ENCODE measurements around the gene OPCML.

Gene OPCML

GRCh38 chr11:133553885-133554740, 21.8 kb upstream of the OPCML start:
- no peak for DNase-seq (ENCODE audit: low read depth)
- TF ChIP-seq CTCF (conservative IDR thresholded peaks at IDR 0.05; ENCODE audit: low read length) = no peak
- no peak overlapping the region for H3K4me3 ChIP-seq (ENCODE audit: low read length)

GRCh38 chr11:133552938-133553337, 20.6 kb upstream of the OPCML start:
- H3K4me3 ChIP-seq (ENCODE audit: low read length) = no peak overlapping the region
- no peak for DNase-seq (ENCODE audit: low read depth)
- TF ChIP-seq CTCF (conservative IDR thresholded peaks at IDR 0.05; ENCODE audit: low read length) = no peak

GRCh38 chr11:133551064-133551463, 18.8 kb upstream of the OPCML start:
- H3K4me3 ChIP-seq (ENCODE audit: low read length) = no peak overlapping the region
- no peak for DNase-seq (ENCODE audit: low read depth)
- TF ChIP-seq CTCF (conservative IDR thresholded peaks at IDR 0.05; ENCODE audit: low read length) = no peak

- no peak overlapping the region for H3K4me3 ChIP-seq (ENCODE audit: low read length)
- no peak for DNase-seq (ENCODE audit: low read depth)
- no peak for TF ChIP-seq CTCF (conservative IDR thresholded peaks at IDR 0.05; ENCODE audit: low read length)
Observed at GRCh38 chr11:133549826-133550225, 17.5 kb upstream of the OPCML start.

- no peak overlapping the region for H3K4me3 ChIP-seq (ENCODE audit: low read length)
- DNase-seq (ENCODE audit: low read depth) = no peak
- no peak for TF ChIP-seq CTCF (conservative IDR thresholded peaks at IDR 0.05; ENCODE audit: low read length)
Observed at GRCh38 chr11:133548641-133549040, 16.3 kb upstream of the OPCML start.

- no peak for DNase-seq (ENCODE audit: low read depth)
- no peak for TF ChIP-seq CTCF (conservative IDR thresholded peaks at IDR 0.05; ENCODE audit: low read length)
- no peak overlapping the region for H3K4me3 ChIP-seq (ENCODE audit: low read length)
Observed at GRCh38 chr11:133547808-133548494, 15.7 kb upstream of the OPCML start.

Measured in AG10803 (cell line).